K562 treated with DMSO at 1 percent for 4 hours (cell line): ENCODE measurements around the gene ALKAL2. TPM values are rescaled to one million over a fixed set of nuclear protein-coding genes. Genes with fewer than 3 reads are reported as not detected.

Source experiments
- total RNA-seq: library from RNA; unstranded; fragments of 300-600 nt; gene quantifications from 2 replicates; pipeline ENCODE4 v1.2.3, GENCODE V29; 2022; ENCODE audit not compliant: insufficient read depth

The ALKAL2 gene, protein sequence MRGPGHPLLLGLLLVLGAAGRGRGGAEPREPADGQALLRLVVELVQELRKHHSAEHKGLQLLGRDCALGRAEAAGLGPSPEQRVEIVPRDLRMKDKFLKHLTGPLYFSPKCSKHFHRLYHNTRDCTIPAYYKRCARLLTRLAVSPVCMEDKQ
- not detected in 2 replicates for total RNA-seq

DNA sequence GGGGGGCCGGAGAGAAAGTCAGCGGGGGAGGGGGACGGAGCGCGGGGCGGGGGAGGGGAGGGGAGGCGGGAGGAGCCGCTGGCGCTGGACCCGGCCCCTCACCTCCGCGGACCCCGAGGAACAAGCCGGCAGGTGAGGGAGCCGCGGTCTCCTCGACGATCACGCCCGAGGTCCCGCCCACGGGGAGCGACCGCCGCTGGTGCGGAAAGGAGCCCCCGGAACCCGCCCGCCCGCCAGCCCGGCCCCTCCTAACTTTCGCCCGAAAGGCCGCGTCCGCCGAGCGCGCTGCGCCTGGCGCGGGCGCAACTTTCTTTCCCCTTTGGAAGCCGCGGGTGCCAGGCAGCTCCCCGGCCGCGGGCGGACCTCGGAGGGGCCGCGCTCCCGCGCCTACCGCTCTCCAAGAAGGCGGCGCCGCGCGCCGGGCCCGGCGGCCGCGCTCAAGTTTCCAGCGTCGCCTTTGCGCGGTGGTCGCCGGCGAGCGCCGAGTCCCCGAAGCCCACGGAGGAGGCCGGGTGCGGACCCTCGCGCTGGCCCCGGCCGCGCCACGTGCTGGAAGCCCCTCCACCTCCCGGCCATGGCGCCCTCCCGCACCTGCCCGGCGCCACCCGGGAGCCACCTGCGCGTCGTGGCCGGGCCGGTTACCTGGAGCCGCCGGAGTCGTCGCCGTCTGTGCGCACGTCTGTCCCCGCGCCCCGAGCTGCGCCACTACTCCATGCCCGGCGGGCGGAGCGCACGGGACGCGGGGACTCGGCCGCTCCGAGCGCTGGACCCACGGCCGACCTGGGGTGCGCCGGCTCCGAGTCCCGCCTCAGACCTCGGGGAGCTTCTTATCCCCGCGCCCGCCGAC, at the start of gene ALKAL2:
Gene ALKAL2, minus strand, starts transcription at position 181 of the 847 bp plus-strand sequence. CDS start 256 bp downstream, outside the sequence.

DNA sequence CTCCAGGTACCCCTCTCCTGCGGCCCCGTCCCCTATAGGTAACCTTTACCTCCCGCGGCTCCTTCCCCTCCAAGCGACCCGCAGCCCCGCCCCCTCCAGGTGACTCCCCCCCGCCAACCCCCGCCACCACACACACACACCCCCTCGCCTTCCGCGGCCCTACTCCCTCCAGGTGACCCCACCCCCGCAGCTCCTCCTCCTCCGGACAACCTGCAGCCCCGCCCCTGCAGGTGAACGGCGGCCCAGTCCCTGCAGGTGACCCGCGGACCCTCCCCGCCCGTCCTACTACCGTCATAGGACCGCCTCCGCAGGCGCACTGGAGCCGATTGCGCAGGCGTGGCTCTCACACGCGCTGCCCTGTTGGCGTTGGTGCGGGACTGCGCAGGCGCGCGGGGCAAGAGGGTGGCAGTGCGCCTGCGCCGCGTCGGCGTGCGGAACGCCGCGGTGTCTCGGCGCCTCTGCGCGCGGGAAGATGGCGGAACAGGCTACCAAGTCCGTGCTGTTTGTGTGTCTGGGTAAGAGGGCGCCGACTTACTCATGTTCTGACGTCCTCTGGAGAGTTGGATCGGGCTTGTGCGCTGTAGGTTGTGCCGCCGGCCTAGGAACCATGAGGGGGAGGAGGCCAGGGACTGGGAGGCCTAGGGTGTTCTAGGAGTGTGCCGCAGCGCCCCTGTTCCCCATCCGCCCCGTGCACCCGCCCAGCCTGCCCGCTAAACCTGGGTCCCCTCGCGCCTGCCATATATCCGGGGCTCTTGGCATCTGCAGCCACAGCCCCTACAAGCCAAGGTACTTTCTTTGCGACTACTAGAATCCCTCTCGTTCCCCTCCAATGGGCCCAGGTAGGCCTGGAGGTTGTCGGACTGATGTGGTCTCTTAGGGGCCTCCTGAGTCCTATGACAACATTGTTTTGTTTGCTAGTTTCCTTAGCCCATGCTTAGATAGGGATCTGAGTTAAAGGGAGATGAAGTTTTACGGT, 23.1 kb downstream of the ALKAL2 start, which contains the start of gene ACP1:
Gene ACP1, plus strand, starts transcription at position 455 of the 976 bp plus-strand sequence. Its CDS starts 18 bp downstream, at position 473.

DNA sequence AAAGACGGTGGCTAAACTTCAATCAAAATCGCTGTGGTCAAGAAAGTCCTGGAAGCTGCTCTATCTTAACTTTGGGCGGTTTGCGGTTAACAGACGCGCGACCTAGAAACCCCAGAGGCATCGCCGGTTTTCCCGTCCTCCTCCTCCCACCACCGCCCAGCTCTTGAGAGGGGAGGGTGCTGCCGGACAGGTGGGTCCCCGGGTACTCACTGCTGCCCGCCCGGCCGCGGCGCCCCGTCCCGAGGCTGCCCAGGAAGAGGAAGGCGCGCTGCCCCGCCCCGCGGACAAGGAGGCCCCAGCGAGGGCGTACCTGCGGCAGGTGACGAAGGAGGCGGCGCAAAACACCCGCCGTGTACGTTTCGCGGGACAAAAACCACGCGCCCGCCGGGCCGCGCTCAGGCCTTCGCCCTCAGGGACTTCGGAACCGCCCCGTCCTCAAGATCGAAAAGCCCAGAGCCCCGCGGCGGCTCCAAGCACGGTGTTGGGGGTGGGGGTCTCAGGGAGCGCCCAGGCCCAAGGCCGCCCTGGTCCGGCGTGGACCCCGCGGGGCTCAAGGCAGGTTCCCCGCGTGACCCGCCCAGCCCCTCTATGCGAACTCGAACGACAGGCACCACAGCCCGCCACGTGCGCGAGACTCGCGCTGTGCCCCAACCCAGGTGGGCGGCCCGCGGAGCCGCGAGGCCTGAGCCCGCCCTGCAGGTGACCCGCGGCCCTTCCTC, 24.0 kb downstream of the ALKAL2 start, which contains the start of gene SH3YL1:
Gene SH3YL1, minus strand, starts transcription at position 259 of the 719 bp plus-strand sequence. Its CDS starts 48 bp downstream, at position 211.

Other genes starting within 250 kb of the ALKAL2 start
- not detected in 2 replicates for gene FAM110C, start 241.6 kb downstream of the ALKAL2 start, total RNA-seq
- 2.7 and 8.7 TPM in 2 replicates for gene SH3YL1, start 24.1 kb downstream of the ALKAL2 start, total RNA-seq
- gene ACP1, start 23.1 kb downstream of the ALKAL2 start, total RNA-seq, result 109 and 112 TPM in 2 replicates